Activated naive CD4-positive, alpha-beta T cell treated with anti-CD3 and anti-CD28 coated beads, Interleukin-2, amount 10 ng/mL, durations not matched to agents 7 days and 5 days (primary cell): ENCODE results near the gene SRSF1.

ENCODE experiments used
- CTCF ChIA-PET: fragments of 350-600 bp; sonication (Branson Sonifier 250); formaldehyde crosslinking; loops from one replicate; lab custom pipeline; 2021; ENCODE audit warnings: antibody characterized with exemption; lab: Charles Lee
- DNase-seq: peaks from one replicate; pipeline ENCODE4 v3.0.0-alpha.2; 2020
- H3K27ac Mint-ChIP-seq: one replicate; pipeline ENCODE4 v1.8.0; 2021; ENCODE audit warnings: mild to moderate bottlenecking, moderate library complexity, mixed read lengths
- H3K27me3 Mint-ChIP-seq: one replicate; pipeline ENCODE4 v1.8.0; 2021; ENCODE audit warnings: mild to moderate bottlenecking, mixed read lengths
- H3K36me3 Mint-ChIP-seq: one replicate; pipeline ENCODE4 v1.8.0; 2021; ENCODE audit warnings: mixed read lengths
- H3K4me1 Mint-ChIP-seq: one replicate; pipeline ENCODE4 v1.8.0; 2021; ENCODE audit warnings: mixed read lengths
- H3K4me3 Mint-ChIP-seq: one replicate; pipeline ENCODE4 v1.8.0; 2021; ENCODE audit warnings: mild to moderate bottlenecking, moderate library complexity, mixed read lengths
- H3K9me3 Mint-ChIP-seq: one replicate; pipeline ENCODE4 v1.8.0; 2021; ENCODE audit warnings: mixed read lengths

The SRSF1 gene

DNA sequence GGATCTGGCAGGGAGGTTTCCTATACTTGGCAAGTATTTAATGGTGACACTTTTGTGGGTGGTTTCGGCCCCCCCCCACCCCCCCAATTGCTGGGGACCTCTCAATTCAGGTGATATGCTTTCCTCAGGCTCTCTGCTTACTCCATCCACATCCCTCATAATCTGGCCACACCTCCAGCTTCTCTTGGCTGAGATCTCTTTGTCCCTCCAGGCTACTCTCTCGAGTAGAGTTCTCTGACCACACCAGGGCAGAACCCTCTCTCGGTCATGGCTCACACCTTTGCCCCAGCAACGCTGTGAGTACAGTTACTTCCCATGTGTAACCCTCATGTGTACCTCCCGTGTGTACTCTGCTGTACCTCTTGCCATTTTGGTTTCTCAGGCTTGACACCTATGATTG is 34.1 kb upstream of the SRSF1 start:
- DNase-seq, result no peak
- CTCF ChIA-PET, result interaction anchor here (0.5 kb wide), 1 partner anchor 21 kb away, joined by 3 read pairs; no protein-coding TSS in a partner anchor
- Mint-ChIP-seq H3K4me3 (no peak overlapping the region), H3K27ac (no peak overlapping the region), H3K36me3 (no peaks in the 10 kb centered on the region), H3K27me3 (peaks cover 66% of the 10 kb centered on the region), H3K4me1 (no peaks in the 10 kb centered on the region), H3K9me3 (no peaks in the 10 kb centered on the region)

GRCh38 chr17:58040386-58040785 is 33.3 kb upstream of the SRSF1 start:
- DNase-seq, result no peak
- Mint-ChIP-seq H3K4me3 (no peak overlapping the region), H3K27me3 (peaks cover 63% of the 10 kb centered on the region), H3K27ac (no peak overlapping the region), H3K36me3 (no peaks in the 10 kb centered on the region), H3K4me1 (no peaks in the 10 kb centered on the region), H3K9me3 (no peaks in the 10 kb centered on the region)
- CTCF ChIA-PET, result interaction anchor here (0.5 kb wide), 1 partner anchor 20 kb away, joined by 3 read pairs; no protein-coding TSS in a partner anchor

DNA sequence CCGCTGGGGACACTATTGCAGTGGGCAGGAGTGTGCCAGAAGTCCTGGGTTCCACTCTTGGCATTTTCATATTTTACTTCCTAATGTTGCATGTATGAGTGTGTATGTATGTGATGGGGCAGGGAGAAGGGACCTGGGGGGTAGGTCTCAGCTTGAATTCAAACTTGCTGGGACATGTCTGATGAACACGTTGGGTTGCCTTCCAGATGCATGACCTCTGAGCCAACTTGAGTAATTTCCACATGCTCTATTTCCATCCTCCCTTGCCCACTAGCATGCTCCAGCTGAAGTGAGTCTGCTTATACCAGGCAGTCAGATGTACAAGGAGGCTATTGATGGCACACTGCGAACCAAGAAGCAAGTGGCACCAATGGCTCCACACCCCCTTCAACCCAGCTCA is 32.9 kb upstream of the SRSF1 start:
- H3K36me3 Mint-ChIP-seq, result no peaks in the 10 kb centered on the region
- no peak overlapping the region for H3K27ac Mint-ChIP-seq
- H3K4me3 Mint-ChIP-seq, result no peak overlapping the region
- peaks cover 63% of the 10 kb centered on the region for H3K27me3 Mint-ChIP-seq
- no peaks in the 10 kb centered on the region for H3K9me3 Mint-ChIP-seq
- CTCF ChIA-PET, result no interaction called here
- H3K4me1 Mint-ChIP-seq, result no peaks in the 10 kb centered on the region
- DNase-seq, result no peak

- H3K36me3 Mint-ChIP-seq, result no peaks in the 10 kb centered on the region
- no peak for DNase-seq
- no peaks in the 10 kb centered on the region for H3K9me3 Mint-ChIP-seq
- no peak overlapping the region for H3K27ac Mint-ChIP-seq
- no peaks in the 10 kb centered on the region for H3K4me1 Mint-ChIP-seq
- peaks cover 43% of the 10 kb centered on the region for H3K27me3 Mint-ChIP-seq
- CTCF ChIA-PET, result no interaction called here
- H3K4me3 Mint-ChIP-seq, result no peak overlapping the region
Observed at GRCh38 chr17:58032691-58033415, 25.8 kb upstream of the SRSF1 start.

- no peak overlapping the region for H3K4me3 Mint-ChIP-seq
- H3K36me3 Mint-ChIP-seq, result no peaks in the 10 kb centered on the region
- H3K27ac Mint-ChIP-seq, result no peak overlapping the region
- DNase-seq, result no peak
- CTCF ChIA-PET, result no interaction called here
- peaks cover 70% of the 10 kb centered on the region for H3K27me3 Mint-ChIP-seq
- no peaks in the 10 kb centered on the region for H3K4me1 Mint-ChIP-seq
- H3K9me3 Mint-ChIP-seq, result no peaks in the 10 kb centered on the region
Observed at GRCh38 chr17:58028578-58028977, 21.5 kb upstream of the SRSF1 start.

- CTCF ChIA-PET, result interaction anchor here (0.7 to 2.3 kb wide), 2 partner anchors 20 to 129 kb away, joined by 3 to 5 read pairs; no protein-coding TSS in a partner anchor
- no peaks in the 10 kb centered on the region for H3K4me1 Mint-ChIP-seq
Observed at GRCh38 chr17:58020401-58020800, 13.4 kb upstream of the SRSF1 start.

GRCh38 chr17:58019521-58019920 is 12.5 kb upstream of the SRSF1 start:
- H3K27ac Mint-ChIP-seq, result no peak overlapping the region
- no peaks in the 10 kb centered on the region for H3K36me3 Mint-ChIP-seq
- peaks cover 13% of the 10 kb centered on the region for H3K27me3 Mint-ChIP-seq
- no peaks in the 10 kb centered on the region for H3K9me3 Mint-ChIP-seq
- CTCF ChIA-PET, result interaction anchor here (2.3 kb wide), 1 partner anchor 128 kb away, joined by 5 read pairs; no protein-coding TSS in a partner anchor
- H3K4me1 Mint-ChIP-seq, result no peaks in the 10 kb centered on the region
- H3K4me3 Mint-ChIP-seq, result no peak overlapping the region
- no peak for DNase-seq

More at GRCh38 chr17:58020401-58020800, 13.4 kb upstream of the SRSF1 start:
- Mint-ChIP-seq H3K36me3 (no peaks in the 10 kb centered on the region), H3K4me3 (no peak overlapping the region), H3K9me3 (no peaks in the 10 kb centered on the region), H3K27ac (no peak overlapping the region), H3K27me3 (peaks cover 22% of the 10 kb centered on the region)
- DNase-seq, result no peak

GRCh38 chr17:58019039-58019438 is 12.0 kb upstream of the SRSF1 start:
- H3K4me1 Mint-ChIP-seq, result no peaks in the 10 kb centered on the region
- DNase-seq, result no peak
- H3K27ac Mint-ChIP-seq, result no peak overlapping the region
- H3K36me3 Mint-ChIP-seq, result no peaks in the 10 kb centered on the region
- no peak overlapping the region for H3K4me3 Mint-ChIP-seq
- peaks cover 8% of the 10 kb centered on the region for H3K27me3 Mint-ChIP-seq
- no peaks in the 10 kb centered on the region for H3K9me3 Mint-ChIP-seq
- CTCF ChIA-PET, result interaction anchor here (2.3 kb wide), 1 partner anchor 127 kb away, joined by 5 read pairs; no protein-coding TSS in a partner anchor

DNA sequence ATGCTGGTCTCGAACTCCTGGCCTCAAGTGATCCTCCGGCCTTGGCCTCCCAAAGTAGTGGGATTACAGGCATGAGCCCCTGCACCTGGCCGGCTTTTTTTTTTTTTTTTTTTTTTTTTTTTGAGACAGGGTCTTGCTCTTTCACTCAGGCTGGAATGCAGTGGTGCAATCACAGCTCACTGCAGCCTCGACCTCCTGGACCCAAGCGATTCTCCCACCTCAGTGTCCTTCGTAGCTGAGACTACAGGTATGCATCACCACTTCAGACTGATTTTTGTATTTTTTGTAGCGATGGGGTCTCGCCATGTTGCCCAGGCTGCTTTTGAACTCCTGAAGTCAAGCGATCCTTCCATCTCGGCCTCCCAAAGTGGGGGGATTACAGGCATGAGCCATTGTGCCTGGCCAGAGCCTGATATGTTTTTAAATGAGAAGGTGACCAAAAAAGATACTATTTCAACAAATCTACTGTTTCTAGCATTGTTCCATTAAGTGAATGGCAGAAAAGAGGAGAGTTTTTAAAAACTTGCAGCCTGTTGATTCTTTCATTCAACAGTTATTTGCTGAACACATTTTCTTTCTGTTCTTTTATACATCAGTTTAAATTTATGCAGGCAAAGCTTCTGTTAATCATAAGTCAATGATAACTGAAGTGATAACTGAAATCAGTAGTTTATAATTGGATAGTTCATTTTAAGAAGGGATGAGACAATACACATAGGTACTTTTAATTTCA is 3.2 kb upstream of the SRSF1 start:
- Mint-ChIP-seq H3K36me3 (peaks cover 24% of the 10 kb centered on the region), H3K27me3 (peaks cover 4% of the 10 kb centered on the region), H3K9me3 (no peaks in the 10 kb centered on the region), H3K4me1 (peaks cover 24% of the 10 kb centered on the region), H3K4me3 (no peak overlapping the region), H3K27ac (no peak overlapping the region)
- CTCF ChIA-PET, result no interaction called here
- no peak for DNase-seq

DNA sequence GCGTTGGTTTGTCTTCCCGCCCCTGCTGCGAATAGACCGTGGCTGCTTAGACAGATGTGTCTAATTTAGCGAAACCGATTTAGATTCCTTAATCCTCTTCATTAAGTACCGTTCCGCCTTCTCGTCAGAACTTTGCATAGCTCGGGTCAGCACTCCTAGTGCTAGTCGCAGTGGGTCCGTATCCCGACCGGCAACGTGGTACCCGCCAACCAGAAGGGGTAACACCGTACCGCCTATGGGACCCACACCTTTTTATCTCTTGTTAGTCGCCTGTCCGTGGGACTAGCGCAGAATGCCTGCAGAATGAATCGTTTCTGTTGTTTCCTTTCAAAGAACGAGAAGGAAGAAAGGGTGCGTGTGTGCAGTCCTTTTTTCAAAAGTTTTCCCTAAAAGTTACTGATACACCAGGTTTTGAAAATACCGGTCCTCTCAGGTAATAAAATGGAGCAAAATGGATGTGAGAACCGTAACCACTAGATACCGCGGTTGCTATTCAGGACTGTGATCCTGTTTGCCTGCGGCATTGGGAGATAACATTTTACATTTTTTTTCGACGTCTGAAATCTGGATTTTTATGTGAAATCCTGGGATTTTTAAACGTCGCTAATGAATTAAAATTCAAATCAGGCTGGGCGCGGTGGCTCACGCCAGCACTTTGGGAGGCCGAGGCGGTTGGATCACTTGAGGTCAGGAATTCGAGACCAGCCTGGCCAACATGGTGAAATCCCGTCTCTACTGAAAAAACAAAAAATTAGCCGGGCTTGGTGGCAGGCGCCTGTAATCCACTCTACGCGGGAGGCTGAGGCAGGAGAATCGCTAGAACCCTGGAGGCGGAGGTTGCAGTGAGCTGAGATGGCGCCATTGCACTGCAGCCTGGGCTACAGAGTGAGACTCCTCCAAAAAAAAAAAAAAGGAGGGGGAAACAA is 998 bp upstream of the SRSF1 start:
- peaks cover 38% of the 10 kb centered on the region for H3K36me3 Mint-ChIP-seq
- H3K4me3 Mint-ChIP-seq, result peak overlapping the region; percentile 99
- CTCF ChIA-PET, result interaction anchor here (0.6 to 2.8 kb wide), 6 partner anchors 8 to 151 kb away, joined by 3 to 14 read pairs (median 3); no protein-coding TSS in a partner anchor
- H3K4me1 Mint-ChIP-seq, result peaks cover 43% of the 10 kb centered on the region
- peak overlapping the region; percentile 99 for H3K27ac Mint-ChIP-seq
- no peaks in the 10 kb centered on the region for H3K9me3 Mint-ChIP-seq
- peak; percentile 32 for DNase-seq
- H3K27me3 Mint-ChIP-seq, result peaks cover 4% of the 10 kb centered on the region

DNA sequence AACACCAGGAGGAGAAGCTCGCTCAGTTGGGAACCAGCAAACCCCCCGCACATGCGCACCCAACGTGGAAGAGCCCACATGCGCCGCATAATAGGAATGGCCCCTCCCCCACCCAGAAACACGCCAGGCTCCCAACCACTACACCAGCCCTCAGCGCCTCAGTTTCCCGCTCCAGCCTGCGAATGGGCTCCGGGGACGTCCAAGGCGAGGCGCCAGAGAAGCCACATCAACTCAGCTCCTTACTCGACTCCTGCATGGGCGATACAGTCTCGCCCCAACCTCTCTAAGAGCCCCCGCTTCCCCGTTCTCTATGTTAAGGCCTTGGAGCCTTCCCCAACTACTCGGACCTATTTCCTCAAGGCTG is 504 bp downstream of the SRSF1 start:
- peak overlapping the region; percentile 99 for H3K27ac Mint-ChIP-seq
- CTCF ChIA-PET, result interaction anchor here (0.9 to 2.8 kb wide), 3 partner anchors 9 to 148 kb away, joined by 3 to 14 read pairs (median 4); no protein-coding TSS in a partner anchor
- H3K27me3 Mint-ChIP-seq, result no peaks in the 10 kb centered on the region
- no peaks in the 10 kb centered on the region for H3K9me3 Mint-ChIP-seq
- DNase-seq, result peak; percentile 59
- peak overlapping the region; percentile 99 for H3K4me3 Mint-ChIP-seq
- peaks cover 56% of the 10 kb centered on the region for H3K4me1 Mint-ChIP-seq
- peaks cover 47% of the 10 kb centered on the region for H3K36me3 Mint-ChIP-seq

DNA sequence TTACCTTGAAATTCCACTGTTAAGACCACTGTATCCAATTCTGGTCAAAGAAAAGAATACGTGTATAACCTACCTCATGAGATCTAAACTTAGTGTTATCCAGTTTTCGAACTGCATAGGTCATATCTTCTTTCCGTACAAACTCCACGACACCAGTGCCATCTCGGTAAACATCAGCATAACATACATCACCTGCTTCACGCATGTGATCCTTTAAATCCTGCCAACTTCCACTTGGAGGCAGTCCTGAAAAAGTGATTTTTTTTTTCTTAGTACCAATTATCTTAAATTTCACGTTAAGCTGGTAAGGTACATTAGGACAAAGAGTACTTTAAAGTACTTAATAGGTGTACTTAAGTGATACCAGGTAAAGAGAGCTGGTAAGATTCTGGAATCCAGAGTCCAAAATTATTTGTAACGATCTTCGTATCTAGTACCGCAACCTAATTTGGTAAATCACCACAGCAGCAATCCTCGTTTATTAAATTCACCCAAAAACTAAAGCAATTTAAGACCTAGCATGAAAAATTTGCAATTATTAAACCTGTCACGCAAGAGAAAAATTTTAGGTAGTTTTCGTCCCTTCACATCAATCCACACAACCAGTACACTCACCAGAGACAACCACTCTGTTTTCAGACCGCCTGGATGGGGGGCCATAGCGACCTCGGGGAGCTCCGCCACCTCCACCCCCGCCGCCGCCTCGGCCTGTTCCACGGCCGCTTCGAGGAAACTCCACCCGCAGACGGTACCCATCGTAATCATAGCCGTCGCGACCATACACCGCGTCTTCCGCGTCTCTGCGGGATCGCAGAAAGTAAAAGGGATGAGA is 1.1 kb downstream of the SRSF1 start:
- Mint-ChIP-seq H3K27me3 (no peaks in the 10 kb centered on the region), H3K4me1 (peaks cover 62% of the 10 kb centered on the region), H3K4me3 (peak overlapping the region; percentile 99), H3K27ac (peak overlapping the region; percentile 99), H3K9me3 (no peaks in the 10 kb centered on the region), H3K36me3 (peaks cover 49% of the 10 kb centered on the region)
- no peak for DNase-seq
- CTCF ChIA-PET, result interaction anchor here (0.9 to 2.8 kb wide), 3 partner anchors 8 to 148 kb away, joined by 3 to 14 read pairs (median 4); no protein-coding TSS in a partner anchor
